Fibroblast of skin of scalp (primary cell): ENCODE results near the gene LIMK1.

ENCODE experiments used
- DNase-seq: peaks from one replicate; pipeline ENCODE4 v3.0.0-alpha.2; 2013

LIMK1 gene

DNA sequence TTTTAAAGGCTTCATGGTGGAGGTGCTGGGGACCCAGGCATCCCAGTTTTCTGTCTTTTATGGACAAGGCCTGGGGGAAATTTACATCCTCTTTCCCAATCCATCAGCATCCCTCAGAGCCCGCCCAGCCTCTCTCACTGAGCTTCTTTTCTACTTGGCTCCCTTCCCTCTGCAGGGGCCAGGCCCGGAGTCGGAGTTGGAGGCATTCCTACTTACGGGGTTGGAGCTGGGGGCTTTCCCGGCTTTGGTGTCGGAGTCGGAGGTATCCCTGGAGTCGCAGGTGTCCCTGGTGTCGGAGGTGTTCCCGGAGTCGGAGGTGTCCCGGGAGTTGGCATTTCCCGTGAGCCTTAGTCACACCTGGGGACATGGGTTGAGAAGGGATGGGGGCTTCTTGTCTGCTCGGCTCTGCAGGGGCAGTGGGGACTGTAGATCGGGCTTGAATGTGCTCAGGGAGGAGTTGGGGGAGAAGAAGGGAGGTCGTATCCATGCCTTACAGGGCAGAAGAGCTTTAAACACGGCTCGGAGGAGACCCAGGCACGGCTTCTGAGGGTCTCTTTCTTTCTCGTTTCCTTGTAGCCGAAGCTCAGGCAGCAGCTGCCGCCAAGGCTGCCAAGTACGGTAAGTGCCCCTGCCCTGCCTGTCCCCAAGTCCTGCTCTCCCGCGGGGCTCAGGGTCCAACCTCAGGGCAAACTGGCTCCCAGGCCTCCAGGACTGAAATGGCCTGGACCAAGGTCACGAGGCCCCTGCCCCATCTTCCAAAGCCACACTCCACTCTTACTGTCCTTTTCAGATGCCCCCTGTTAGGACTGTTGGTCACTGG lies 27.3 kb upstream of the LIMK1 start:
- no peak for DNase-seq

DNA sequence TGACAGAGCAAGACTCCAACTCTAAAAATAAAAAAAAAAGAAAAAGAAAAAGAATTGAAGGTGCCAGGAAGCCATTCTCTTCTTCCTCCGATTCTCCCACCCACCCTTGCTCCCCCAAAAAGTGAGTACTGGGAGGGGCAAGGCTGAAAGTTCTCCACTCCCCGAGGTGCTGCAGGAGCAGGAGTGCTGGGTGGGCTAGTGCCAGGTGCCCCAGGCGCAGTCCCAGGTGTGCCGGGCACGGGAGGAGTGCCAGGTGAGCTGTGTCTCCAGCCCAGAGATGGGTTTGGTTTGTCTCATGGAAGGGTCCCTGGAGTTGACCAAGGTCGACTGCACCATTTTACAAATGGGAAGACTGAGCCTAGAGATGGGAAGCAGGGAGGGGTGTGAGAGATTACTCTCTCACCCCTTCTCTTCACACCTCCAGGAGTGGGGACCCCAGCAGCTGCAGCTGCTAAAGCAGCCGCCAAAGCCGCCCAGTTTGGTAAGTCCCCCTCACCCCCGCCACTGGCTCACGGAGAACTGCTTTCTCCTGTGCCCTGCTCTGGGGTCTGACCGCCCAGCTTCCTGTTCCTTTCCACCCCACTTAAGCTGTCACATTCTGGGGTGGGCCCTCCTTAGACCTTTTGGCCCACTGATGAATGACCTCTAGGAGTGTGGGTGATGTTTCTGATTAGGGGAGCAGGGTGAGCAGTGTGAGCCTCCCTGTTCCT lies 26.2 kb upstream of the LIMK1 start:
- no peak for DNase-seq

DNA sequence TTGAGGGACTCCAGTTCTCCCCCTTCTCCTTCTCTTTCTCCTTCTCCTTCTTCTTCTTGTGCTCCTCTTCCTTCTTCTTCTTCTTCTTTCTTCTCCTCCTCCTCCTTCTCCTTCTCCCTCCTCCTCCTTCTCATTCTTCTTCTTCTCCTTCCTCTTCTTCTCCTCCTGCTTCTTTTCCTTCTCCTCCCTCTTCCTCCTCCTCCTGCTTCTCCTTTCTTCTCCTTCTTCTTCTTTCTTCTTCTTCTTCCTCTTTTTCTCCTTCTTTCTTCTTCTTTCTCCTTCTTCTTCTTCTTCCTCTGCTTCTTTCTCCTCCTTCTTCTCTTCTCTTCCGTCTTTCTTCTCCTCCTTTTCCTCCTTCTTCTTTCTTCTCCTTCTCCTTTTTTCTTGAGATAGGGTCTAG lies 25.6 kb upstream of the LIMK1 start:
- DNase-seq, result no peak

DNA sequence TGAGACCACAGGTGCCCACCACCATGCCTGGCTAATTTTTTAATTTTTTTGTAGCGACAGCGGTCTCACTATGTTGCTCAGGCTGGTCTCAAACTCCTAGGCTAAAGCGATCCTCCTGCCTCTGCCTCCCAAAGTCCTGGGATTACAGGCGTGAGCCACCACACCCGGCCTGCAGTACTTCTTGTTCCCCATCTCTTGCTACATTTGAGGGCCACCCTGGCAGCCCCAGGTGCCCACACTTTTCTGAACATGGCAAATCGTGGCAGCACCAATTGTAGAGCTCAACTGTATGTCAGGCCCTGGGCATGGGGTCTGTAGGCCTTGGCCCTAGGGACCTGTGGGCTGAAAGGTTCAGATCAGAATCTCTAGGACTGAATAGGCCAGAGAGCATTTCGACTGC lies 25.1 kb upstream of the LIMK1 start:
- DNase-seq, result no peak

DNA sequence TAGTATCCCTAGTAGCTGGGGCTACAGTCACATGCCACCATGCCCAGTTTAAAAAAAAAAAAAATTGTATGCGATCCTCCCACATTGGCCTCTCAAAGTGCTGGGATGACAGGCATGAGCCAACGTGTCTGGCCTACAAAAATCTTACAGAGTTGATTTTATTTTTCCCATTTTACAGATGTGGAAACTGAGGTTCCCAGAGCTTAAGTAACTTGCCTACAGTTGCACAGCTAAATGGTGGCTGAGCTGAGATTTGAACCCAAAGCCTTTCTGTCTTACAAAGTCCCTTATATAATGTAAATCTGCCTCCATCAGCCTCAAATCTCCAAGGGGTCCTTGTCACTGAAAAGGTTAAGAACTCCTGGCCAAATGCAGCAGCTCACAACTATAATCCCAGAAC lies 24.6 kb upstream of the LIMK1 start:
- DNase-seq, result no peak

DNA sequence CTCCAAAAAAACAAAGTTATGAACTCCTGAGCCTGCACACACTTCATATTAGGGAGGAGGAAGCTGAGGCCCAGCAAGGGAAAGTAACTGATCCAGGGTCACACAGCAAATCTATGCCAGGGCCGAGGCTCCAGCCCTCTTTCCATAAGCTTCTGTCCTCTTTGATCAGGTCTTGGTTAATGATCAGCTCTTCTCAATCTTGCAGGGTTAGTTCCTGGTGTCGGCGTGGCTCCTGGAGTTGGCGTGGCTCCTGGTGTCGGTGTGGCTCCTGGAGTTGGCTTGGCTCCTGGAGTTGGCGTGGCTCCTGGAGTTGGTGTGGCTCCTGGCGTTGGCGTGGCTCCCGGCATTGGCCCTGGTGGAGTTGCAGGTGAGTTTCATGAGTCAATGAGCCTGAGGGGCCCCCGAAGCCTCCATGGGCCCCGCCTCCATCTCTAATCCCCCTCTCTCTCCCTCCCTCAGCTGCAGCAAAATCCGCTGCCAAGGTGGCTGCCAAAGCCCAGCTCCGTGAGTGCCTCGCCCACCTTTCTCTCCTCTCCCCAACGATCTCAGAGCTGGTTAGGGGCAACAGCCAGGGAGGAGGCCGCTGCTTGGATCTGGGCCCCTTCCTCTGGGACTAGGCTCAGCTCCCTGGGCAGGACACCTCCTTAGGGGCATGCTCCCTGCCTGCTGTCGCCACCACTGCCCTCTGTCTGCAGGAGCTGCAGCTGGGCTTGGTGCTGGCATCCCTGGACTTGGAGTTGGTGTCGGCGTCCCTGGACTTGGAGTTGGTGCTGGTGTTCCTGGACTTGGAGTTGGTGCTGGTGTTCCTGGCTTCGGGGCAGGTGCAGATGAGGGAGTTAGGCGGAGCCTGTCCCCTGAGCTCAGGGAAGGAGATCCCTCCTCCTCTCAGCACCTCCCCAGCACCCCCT lies 23.7 kb upstream of the LIMK1 start:
- no peak for DNase-seq

DNA sequence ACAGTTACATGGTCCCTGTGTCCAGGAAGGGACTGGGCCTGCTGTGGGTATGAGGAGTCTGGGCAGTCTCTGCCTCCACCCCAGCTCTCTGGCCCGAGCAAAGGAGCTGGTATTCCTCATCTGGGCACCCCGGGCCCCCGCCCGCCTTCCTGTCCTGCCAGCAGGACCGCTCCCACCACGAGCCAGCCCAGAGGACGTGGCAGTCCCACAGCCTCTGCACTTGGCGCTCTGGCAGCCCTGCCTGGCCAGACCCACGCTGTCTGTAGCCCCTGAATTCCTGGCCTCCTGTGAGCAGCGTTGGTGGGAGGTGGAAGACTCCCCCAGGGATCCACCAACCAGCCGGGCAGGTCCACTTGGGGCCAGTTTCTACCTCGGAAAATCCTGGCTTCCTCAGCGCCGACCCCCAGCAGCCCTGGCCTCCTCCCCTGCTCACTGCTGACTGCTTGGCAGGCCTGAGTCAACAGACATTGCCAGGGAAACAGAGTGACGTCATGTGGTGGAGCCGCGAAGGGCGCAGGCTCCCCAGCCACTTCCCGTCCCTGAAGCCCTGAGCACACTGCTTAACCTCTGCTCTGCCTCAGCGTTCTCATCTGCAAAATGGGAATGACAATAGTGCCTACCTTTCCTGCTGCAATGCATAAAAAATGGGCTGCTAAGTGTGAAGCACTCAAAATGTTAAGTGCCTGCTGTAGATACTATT lies 21.6 kb upstream of the LIMK1 start:
- peak; percentile 91 for DNase-seq

DNA sequence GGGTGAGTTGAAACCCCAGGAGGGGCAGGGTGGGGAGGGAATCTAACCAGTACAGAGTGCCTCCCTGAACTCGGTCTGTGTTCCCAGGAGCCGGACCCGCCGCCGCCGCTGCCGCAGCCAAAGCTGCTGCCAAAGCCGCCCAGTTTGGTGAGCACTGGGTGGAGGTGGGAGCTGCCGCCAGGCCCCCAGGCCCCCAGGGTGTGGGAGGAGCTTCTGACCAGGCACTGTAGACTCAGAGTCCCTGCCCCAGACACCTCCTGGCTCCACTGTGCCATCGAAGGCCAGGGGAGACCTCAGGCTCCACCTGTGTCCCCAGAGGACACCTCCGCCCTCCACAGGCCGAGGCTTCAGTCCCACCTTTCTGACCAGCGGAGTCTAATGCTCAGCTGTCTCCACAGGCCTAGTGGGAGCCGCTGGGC lies 20.4 kb upstream of the LIMK1 start:
- no peak for DNase-seq

DNA sequence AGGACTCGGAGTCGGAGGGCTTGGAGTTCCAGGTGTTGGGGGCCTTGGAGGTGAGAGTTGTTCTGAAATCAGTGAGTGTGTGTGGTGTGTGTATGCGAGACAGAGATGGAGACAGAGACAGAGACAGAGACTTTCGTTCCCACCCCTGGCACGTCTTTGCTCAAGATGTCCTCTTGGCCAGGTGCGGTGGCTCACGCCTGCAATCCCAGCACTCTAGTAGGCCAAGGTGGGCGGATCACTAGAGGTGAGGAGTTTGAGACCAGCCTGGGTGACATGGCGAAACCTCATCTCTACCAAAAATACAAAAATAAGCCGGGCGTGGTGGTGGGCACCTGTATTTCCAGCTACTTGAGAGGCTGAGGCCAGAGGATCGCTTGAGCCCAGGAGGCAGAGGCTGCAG lies 20.0 kb upstream of the LIMK1 start:
- DNase-seq, result no peak

DNA sequence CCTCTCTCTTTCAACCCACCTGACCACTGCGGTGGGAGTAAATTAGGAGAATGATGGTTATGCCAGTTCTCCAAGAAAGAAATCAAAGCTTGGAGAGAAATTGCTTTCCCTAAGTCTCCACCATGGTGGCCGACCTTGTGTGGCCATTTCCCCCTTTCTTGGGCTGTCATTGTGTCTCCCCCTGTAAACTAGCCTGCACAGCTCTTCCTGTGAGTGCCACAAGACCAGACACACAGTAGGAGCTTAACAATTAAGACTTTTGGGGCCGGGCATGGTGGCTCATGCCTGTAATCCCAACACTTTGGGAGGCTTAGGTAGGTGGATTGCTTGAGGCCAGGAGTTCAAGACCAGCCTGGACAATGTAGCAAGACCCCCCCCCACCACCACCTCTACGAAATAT lies 18.9 kb upstream of the LIMK1 start:
- DNase-seq, result no peak

DNA sequence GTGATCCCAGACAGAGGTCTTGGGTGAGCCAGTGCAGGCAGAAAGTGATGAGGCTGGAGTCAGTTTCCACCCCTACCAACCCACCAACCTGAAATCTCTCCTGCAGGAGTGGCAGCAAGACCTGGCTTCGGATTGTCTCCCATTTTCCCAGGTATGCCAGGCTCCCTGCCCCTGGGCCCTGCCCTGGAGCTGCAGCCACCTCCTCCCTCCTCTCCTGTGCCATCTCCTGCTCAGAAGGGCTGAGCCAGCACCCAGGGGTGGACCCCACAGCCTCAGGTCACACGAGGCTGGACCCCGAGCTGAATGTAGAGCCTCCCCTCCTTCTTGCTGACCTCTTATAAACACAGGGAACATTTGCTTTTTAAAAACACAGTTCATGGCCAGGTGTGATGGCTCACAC lies 17.0 kb upstream of the LIMK1 start:
- DNase-seq, result no peak

DNA sequence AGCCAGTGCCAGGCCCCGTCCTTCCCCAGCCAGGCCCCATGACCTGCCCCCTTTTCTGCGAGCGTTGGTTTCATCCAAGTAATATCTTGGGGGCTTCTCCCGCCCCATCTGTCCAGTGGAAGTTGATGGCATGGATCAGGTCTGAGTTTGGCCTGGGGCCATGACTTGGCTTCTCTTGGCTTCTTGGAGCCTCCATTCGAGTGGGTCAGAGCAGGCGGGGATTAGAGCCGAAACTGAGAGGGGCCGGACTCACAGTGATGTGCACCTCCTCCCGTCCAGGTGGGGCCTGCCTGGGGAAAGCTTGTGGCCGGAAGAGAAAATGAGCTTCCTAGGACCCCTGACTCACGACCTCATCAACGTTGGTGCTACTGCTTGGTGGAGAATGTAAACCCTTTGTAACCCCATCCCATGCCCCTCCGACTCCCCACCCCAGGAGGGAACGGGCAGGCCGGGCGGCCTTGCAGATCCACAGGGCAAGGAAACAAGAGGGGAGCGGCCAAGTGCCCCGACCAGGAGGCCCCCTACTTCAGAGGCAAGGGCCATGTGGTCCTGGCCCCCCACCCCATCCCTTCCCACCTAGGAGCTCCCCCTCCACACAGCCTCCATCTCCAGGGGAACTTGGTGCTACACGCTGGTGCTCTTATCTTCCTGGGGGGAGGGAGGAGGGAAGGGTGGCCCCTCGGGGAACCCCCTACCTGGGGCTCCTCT lies 15.1 kb upstream of the LIMK1 start:
- no peak for DNase-seq

DNA sequence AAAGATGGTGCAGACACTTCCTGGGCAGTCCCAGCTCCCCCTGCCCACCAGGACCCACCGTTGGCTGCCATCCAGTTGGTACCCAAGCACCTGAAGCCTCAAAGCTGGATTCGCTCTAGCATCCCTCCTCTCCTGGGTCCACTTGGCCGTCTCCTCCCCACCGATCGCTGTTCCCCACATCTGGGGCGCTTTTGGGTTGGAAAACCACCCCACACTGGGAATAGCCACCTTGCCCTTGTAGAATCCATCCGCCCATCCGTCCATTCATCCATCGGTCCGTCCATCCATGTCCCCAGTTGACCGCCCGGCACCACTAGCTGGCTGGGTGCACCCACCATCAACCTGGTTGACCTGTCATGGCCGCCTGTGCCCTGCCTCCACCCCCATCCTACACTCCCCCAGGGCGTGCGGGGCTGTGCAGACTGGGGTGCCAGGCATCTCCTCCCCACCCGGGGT lies 14.5 kb upstream of the LIMK1 start:
- DNase-seq, result no peak

DNA sequence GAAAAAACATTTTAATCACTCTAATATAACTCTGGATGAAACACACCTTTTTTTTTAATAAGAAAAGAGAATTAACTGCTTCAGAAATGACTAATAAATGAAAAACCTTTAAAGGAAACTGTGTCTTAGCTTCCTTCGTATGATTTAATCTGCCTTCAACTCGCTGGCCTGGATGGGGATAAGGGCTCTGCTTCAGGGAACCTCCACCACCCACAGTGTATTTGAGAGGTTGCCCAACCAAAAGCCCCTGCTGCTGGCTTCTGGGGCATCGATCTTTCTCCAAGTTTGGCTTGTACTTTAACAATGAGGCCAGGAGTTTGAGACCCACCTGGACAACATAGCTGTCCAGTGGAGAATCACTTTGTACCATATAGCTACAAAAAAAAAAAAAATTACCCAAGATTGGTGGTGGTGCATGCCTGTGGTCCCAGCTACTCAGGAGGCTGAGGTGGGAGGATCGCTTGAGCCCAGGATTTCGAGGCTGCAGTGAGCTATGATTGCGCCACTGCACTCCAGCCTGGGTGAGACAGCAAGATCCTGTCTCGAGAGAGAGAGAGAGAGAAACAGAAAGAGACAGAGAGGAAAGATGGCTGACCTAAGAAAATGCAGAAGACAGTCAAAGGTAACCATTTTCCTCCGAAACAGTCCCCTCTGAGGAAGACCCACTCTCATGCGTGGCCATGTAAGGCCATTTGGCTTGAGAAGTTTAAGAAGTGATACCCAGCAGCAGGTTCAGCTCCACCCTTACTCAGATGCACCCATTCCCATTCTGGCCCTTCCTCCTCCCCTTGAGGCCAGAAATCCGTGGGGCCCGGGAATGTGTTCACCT lies 13.6 kb upstream of the LIMK1 start:
- no peak for DNase-seq

DNA sequence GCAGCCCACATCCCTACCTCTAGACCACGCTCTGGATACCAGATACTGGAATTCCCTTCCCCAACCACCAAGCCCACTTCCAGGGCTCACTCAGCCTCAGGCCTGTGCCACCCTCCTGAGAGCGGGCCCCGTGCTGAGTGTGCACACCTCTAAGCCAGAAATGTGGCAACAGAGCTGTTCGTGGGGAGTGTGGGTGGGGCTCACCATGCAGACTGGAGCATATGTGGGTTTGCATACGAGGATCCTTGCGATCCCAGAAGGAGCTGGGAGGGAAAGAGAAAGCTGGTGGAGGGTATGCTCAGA lies 13.0 kb upstream of the LIMK1 start:
- DNase-seq, result no peak

DNA sequence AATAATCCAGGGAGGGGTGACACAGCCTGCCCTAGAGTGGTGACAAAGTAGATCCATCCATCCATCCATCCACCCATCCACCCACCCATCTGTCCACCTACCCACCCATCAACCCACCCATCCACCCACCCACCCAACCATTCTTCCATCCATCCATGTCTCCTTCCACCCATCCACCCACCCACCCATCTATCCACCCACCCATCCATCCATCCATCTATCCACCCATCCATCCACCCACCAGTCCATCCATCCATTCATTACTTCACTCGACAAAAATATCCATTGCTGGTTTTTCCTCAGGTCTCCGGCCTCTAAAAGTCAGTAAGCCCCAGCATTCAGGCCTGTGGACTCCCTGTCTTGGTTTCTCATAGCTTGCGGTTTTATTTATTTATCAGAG lies 12.5 kb upstream of the LIMK1 start:
- DNase-seq, result no peak

DNA sequence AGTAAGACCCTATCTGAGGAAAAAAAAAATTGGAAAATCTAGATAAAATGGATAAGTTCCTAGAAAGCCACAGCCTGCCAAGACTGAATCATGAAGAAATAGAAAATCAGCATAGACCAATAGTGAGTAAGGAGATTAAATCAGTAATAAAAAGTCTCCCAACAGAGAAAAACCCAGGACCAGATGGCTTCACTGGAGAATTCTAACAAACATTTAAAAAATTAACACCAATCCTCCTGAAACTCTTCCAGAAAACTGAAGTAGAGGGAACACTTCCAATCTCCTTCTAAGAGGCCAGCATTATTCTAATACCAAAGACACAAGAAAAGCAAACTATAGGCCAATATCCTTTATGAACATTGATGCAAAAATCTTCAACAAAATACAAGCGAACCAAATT lies 8.8 kb upstream of the LIMK1 start:
- DNase-seq, result no peak

DNA sequence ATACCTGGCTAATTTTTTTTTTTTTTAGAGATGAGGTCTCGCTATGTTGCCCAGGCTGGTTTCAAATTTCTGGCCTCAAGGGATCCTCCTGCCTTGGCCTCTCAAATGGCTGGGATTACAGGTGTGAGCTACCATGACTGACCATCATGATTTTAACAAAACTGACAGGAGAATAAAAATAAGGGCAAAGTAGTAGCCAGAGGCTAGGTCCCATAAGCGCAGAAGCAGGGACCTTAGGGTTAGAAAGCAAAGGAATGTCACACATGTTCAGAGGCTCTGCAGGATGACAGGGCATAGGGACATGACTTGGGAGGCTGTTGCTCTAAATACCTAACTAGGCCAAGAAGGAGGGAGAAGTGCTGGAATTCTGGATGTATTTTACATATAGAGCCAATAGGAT lies 5.1 kb upstream of the LIMK1 start:
- no peak for DNase-seq

DNA sequence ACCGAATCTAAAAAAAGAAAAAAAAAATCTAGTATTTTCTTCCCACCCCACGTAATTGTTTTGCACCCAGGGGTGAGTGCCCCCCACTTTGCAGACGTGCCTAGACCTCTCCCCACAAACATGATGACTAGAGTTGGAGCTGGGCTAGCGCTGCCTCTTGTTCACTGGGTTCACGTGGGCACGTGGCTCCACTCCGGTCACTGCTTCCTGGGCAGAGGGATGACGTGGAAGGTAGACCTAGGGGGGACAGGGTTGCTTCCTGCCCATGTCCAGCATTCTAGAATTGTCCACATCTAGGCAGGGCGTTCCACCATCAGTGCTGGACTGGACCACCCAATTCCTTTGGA lies 861 bp upstream of the LIMK1 start:
- no peak for DNase-seq

DNA sequence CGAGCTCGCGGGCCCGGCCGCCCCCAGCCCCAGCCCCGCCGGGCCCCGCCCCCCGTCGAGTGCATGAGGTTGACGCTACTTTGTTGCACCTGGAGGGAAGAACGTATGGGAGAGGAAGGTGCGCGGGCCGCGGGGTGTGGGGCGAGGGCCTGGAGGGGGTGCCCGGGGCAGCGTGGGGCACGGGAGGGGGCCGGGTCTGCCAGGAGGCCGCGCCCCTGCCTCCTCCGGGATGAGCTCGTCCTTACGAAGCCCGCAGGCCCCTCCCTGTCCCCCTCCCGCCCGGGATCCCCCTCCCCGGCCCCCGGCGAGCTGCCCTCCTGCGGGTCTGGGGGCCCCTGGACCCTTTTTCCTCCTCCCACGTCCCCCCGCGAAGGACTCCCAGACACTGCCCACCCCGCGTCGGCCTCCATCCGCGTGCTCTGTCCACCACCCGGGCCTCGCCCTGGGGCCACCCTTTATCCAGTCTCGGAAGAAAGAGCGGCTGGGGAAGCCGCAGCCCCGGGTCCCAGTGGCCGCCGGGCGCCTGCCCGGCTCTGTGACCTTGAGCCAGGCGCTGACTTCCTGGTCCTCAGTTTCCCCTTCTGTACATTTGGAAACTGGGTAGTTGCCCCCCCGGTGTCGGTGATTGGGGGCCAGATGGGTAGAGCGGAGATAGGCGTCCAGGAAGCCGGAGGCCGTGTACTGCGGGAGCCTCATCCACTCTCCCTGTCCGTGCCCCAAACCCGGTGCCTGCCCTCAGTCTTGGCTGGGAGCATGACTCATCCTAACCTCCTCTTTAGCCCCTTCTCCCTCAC lies 521 bp downstream of the LIMK1 start:
- DNase-seq, result peak; percentile 42
